H1 (cell line): ENCODE results near the gene ZNF747. TPM values are rescaled to one million over a fixed set of nuclear protein-coding genes. Genes with fewer than 3 reads are reported as not detected.
A peak's percentile ranks its signal among the peaks of the same experiment; 100 is the strongest.

ENCODE experiments used
- CTCF ChIA-PET: fragments of 300-600 bp; sonication (Branson Sonifier 250); formaldehyde crosslinking; loops from one replicate; lab custom pipeline; 2021; ENCODE audit not compliant: partially characterized antibody; lab: Charles Lee
- POLR2A ChIA-PET: fragments of 300-600 bp; sonication (Branson Sonifier 250); formaldehyde crosslinking; loops from one replicate; lab custom pipeline; 2021; ENCODE audit warnings: inconsistent platforms; ENCODE audit not compliant: partially characterized antibody; lab: Charles Lee
- DNase-seq, 2 experiments: peaks; one replicate each; pipeline versions ENCODE4 v3.0.0 to v3.0.0-alpha.2; 2010 to 2022; ENCODE audit warnings: low spot score in 2 of 2, low read depth in 1 of 2, mixed read lengths in 1 of 2
- FAIRE-seq: peaks from 2 replicates; lab custom pipeline; 2011; peaks lifted over from hg19 to GRCh38; lab: Jason Lieb, UNC
- H2AFZ ChIP-seq: 2 replicates; pipeline ENCODE4 v1.8.1; 2012; ENCODE audit warnings: low read length, inconsistent platforms
- H2AK5ac ChIP-seq: 2 replicates; pipeline ENCODE4 v1.6.1; 2013; ENCODE audit warnings: low read depth, low read length
- H2BK120ac ChIP-seq: replicated peaks from 2 replicates; pipeline ENCODE3; 2013; ENCODE audit warnings: low read depth, low read length, inconsistent platforms
- H2BK12ac ChIP-seq: 2 replicates; pipeline ENCODE4 v1.6.1; 2013; ENCODE audit warnings: low read depth, low read length
- H2BK15ac ChIP-seq: 2 replicates; pipeline ENCODE4 v1.6.1; 2013; ENCODE audit warnings: low read length
- H2BK20ac ChIP-seq: 2 replicates; pipeline ENCODE4 v1.6.1; 2013; ENCODE audit warnings: low read length
- H2BK5ac ChIP-seq: 2 replicates; pipeline ENCODE4 v1.6.1; 2013; ENCODE audit warnings: low read depth, low read length
- H3K14ac ChIP-seq: 2 replicates; pipeline ENCODE4 v1.6.1; 2013; ENCODE audit warnings: inconsistent platforms; ENCODE audit not compliant: insufficient read length
- H3K18ac ChIP-seq: 2 replicates; pipeline ENCODE4 v1.6.1; 2013; ENCODE audit warnings: low read length; ENCODE audit errors: extremely low read depth
- H3K23ac ChIP-seq: 2 replicates; pipeline ENCODE4 v1.6.1; 2013; ENCODE audit warnings: inconsistent platforms; ENCODE audit not compliant: insufficient read length
- H3K23me2 ChIP-seq: 2 replicates; pipeline ENCODE4 v1.6.1; 2013; ENCODE audit warnings: low read depth, low read length
- H3K27ac ChIP-seq: 2 replicates; pipeline ENCODE4 v1.6.1; 2011; ENCODE audit warnings: low read depth, low read length, inconsistent platforms
- H3K27me3 ChIP-seq, 4 experiments: replicated peaks in 1 of 4; 1 replicate in 1 of 4; 2 replicates in 3 of 4; pipeline versions ENCODE4 v1.6.1 to v1.8.1; 2011 to 2013; ENCODE audit warnings: low read length in 3 of 4, mild to moderate bottlenecking in 3 of 4, inconsistent platforms in 2 of 4, mixed read lengths in 2 of 4, moderate library complexity in 1 of 4; ENCODE audit not compliant: control insufficient read depth in 3 of 4, insufficient read depth in 3 of 4; ENCODE audit errors: extremely low read depth in 1 of 4
- H3K36me3 ChIP-seq, 4 experiments: 2 replicates each; pipeline versions ENCODE4 v1.6.1 to v1.8.1; 2011 to 2013; ENCODE audit warnings: mild to moderate bottlenecking in 4 of 4, low read length in 3 of 4, moderate library complexity in 2 of 4, control low read depth in 1 of 4, inconsistent platforms in 1 of 4; ENCODE audit not compliant: insufficient read depth in 4 of 4, control insufficient read depth in 2 of 4
- H3K4ac ChIP-seq: replicated peaks from 2 replicates; pipeline ENCODE3; 2013; ENCODE audit warnings: low read length, low read depth, mixed read lengths, inconsistent platforms; ENCODE audit not compliant: insufficient read length
- H3K4me1 ChIP-seq, 4 experiments: replicated peaks in 1 of 4; 1 replicate in 1 of 4; 2 replicates in 3 of 4; pipeline versions ENCODE4 v1.6.1 to v1.8.1; 2011 to 2013; ENCODE audit warnings: low read length in 3 of 4, inconsistent platforms in 2 of 4, mixed read lengths in 1 of 4; ENCODE audit not compliant: insufficient read depth in 4 of 4, control insufficient read depth in 3 of 4
- H3K4me2 ChIP-seq, 2 experiments: 2 replicates each; pipeline versions ENCODE4 v1.6.1 to v1.8.1; 2011 to 2013; ENCODE audit warnings: low read depth in 2 of 2, low read length in 2 of 2, control low read depth in 1 of 2, inconsistent platforms in 1 of 2, mild to moderate bottlenecking in 1 of 2; ENCODE audit not compliant: insufficient read depth in 1 of 2
- H3K4me3 ChIP-seq, 4 experiments: fragments of 200-600, 300-600 bp in 1 of 4; sonication (generic), shearing (Covaris generic), sonication (Bioruptor Twin) in 1 of 4; 2 replicates each; pipeline versions ENCODE4 v1.5.1 to v1.8.1; 2011 to 2016; ENCODE audit warnings: low read length in 4 of 4, low read depth in 3 of 4, control low read depth in 2 of 4, inconsistent platforms in 2 of 4, mild to moderate bottlenecking in 2 of 4, mixed read lengths in 1 of 4, moderate library complexity in 1 of 4; ENCODE audit not compliant: insufficient read depth in 2 of 4; ENCODE audit errors: extremely low read depth in 1 of 4
- H3K56ac ChIP-seq: replicated peaks from 2 replicates; pipeline ENCODE3; 2013; ENCODE audit warnings: low read depth, mild to moderate bottlenecking, mixed read lengths, low read length, inconsistent platforms; ENCODE audit not compliant: insufficient read length
- H3K79me1 ChIP-seq: 2 replicates; pipeline ENCODE4 v1.6.1; 2013; ENCODE audit warnings: low read depth, low read length, control low read depth
- H3K79me2 ChIP-seq, 2 experiments: 2 replicates each; pipeline versions ENCODE4 v1.6.1 to v1.8.1; 2012 to 2013; ENCODE audit warnings: low read length in 2 of 2, mild to moderate bottlenecking in 2 of 2, inconsistent platforms in 1 of 2; ENCODE audit not compliant: insufficient read depth in 2 of 2, control insufficient read depth in 1 of 2
- H3K9ac ChIP-seq, 4 experiments: replicated peaks in 1 of 4; 1 replicate in 1 of 4; 2 replicates in 3 of 4; pipeline versions ENCODE4 v1.6.1 to v1.8.1; 2011 to 2013; ENCODE audit warnings: low read depth in 3 of 4, low read length in 3 of 4, control low read depth in 2 of 4, mild to moderate bottlenecking in 2 of 4, moderate library complexity in 2 of 4, inconsistent platforms in 1 of 4; ENCODE audit errors: extremely low read depth in 1 of 4
- H3K9me3 ChIP-seq, 2 experiments: 2 replicates each; pipeline versions ENCODE4 v1.6.1 to v1.8.1; 2012 to 2013; ENCODE audit warnings: mild to moderate bottlenecking in 2 of 2, moderate library complexity in 2 of 2, control low read depth in 1 of 2, inconsistent platforms in 1 of 2, low read depth in 1 of 2, low read length in 1 of 2, mixed read lengths in 1 of 2; ENCODE audit not compliant: insufficient read depth in 2 of 2
- H4K20me1 ChIP-seq, 2 experiments: replicated peaks in 1 of 2; 2 replicates each; pipeline versions ENCODE3 to v1.8.1; 2011 to 2013; ENCODE audit warnings: inconsistent platforms in 2 of 2, low read length in 2 of 2, mild to moderate bottlenecking in 1 of 2; ENCODE audit not compliant: insufficient read depth in 2 of 2, control insufficient read depth in 1 of 2
- H4K5ac ChIP-seq: 2 replicates; pipeline ENCODE4 v1.6.1; 2013; ENCODE audit warnings: low read length, low read depth, mixed read lengths, inconsistent platforms; ENCODE audit not compliant: insufficient read length
- H4K8ac ChIP-seq: 2 replicates; pipeline ENCODE4 v1.8.0; 2013; ENCODE audit warnings: mild to moderate bottlenecking, moderate library complexity, low read length, inconsistent platforms; ENCODE audit not compliant: insufficient read depth; ENCODE audit errors: extremely low read depth
- H4K91ac ChIP-seq: replicated peaks from 2 replicates; pipeline ENCODE3; 2013; ENCODE audit warnings: low read length, mixed read lengths, inconsistent platforms; ENCODE audit not compliant: insufficient read length
- RFX5 ChIP-seq: IDR thresholded peaks from 2 replicates; pipeline ENCODE4 v1.6.1; 2011; ENCODE audit warnings: low read depth, low read length, improper control_type of control experiment, borderline replicate concordance
- SAP30 ChIP-seq: fragments of 300-600 bp; sonication (generic); IDR thresholded peaks from 2 replicates; pipeline ENCODE4 v1.7.1; 2012; ENCODE audit warnings: low read length, moderate library complexity, mild to moderate bottlenecking, inconsistent platforms; ENCODE audit not compliant: insufficient read depth, insufficient replicate concordance
- SP2 ChIP-seq: IDR thresholded peaks from 2 replicates; pipeline ENCODE4 v1.6.1; 2012; ENCODE audit warnings: mild to moderate bottlenecking, low read length, inconsistent platforms
- SUZ12 ChIP-seq: fragments of 200-600 bp; sonication (generic); IDR thresholded peaks from 2 replicates; pipeline ENCODE4 v1.6.1; 2012; ENCODE audit warnings: mild to moderate bottlenecking, inconsistent platforms, low read length, moderate library complexity, mixed read lengths
- TCF12 ChIP-seq: IDR thresholded peaks from 2 replicates; pipeline ENCODE4 v1.6.1; 2011; ENCODE audit warnings: low read depth, mild to moderate bottlenecking, low read length
- TEAD4 ChIP-seq: IDR thresholded peaks from 2 replicates; pipeline ENCODE4 v1.6.1; 2012; ENCODE audit warnings: low read depth, low read length, inconsistent platforms, mixed read lengths
- WGBS, 2 experiments: shearing (Covaris generic) in 1 of 2; methylation state at CpG; one replicate each; pipeline versions ENCODE4 v1.1.6 to v1.1.7; 2013 to 2015; ENCODE audit warnings: low lambda C conversion rate in 2 of 2, mixed read lengths in 2 of 2, inconsistent platforms in 1 of 2, low coverage in 1 of 2, missing lambda C conversion rate in 1 of 2; ENCODE audit not compliant: insufficient replicate concordance in 2 of 2, insufficient coverage in 1 of 2, insufficient read length in 1 of 2; ENCODE audit errors: extremely low coverage in 1 of 2, missing lambda C conversion rate in 1 of 2; 5-methylcytosine and 5-hydroxymethylcytosine counted together
- polyA plus RNA-seq, 7 experiments: library from polyadenylated mRNA; depleted of rRNA in 3 of 7; stranded (reverse) in 5 of 7; unstranded in 2 of 7; fragments of >200 nt in 5 of 7; fragments of 200-250 nt in 2 of 7; gene quantifications; 1 replicate in 5 of 7; 2 replicates in 1 of 7; 4 replicates in 1 of 7; pipeline versions ENCODE4 v1.2.1 to v1.2.3, GENCODE V29; 2011 to 2013; ENCODE audit warnings: missing spikeins in 2 of 7, mixed read lengths in 2 of 7
- total RNA-seq: library from RNA; stranded (reverse); fragmentation: NEBNext Ultra II Directional; extraction: Animal tissue kit (Norgen Biotek cat#: 25700); gene quantifications from 2 replicates; pipeline ENCODE4 v1.2.1, GENCODE V29; 2021

The ZNF747 gene
- total and polyA plus RNA-seq, 2 of the 8 experiments (the other 6 are each of a cell fraction or from before 2014, with no cell fraction given) = 9.9 to 10.3 TPM

GRCh38 chr16:30569746-30570635, 35.3 kb upstream of the ZNF747 start:
- Histone ChIP-seq H2BK20ac (no peak overlapping the region), H3K23ac (no peak overlapping the region), H3K9me3 (no peaks in the 10 kb centered on the region), H3K9ac (no peak overlapping the region), H2BK12ac (no peak overlapping the region), H3K79me2 (no peaks in the 10 kb centered on the region), H3K56ac (no peak overlapping the region), H3K36me3 (no peaks in the 10 kb centered on the region), H3K27me3 (no peaks in the 10 kb centered on the region; a peak in 1 of 7 replicates), H2BK15ac (no peak overlapping the region), H3K23me2 (peaks cover 14% of the 10 kb centered on the region; the same call in 1 of the 2 replicates), H4K8ac (no peak overlapping the region), H2BK120ac (no peak overlapping the region), H4K20me1 (peaks cover 0 to 2% of the 10 kb centered on the region in 2 experiments), H2BK5ac (no peak overlapping the region), H3K4me1 (peaks cover 0 to 9% (median 2%) of the 10 kb centered on the region in 4 experiments; a peak in 5 of 7 replicates), H2AFZ (no peak overlapping the region), H3K79me1 (no peaks in the 10 kb centered on the region), H3K4me2 (peak overlapping the region in 1 of 2 experiments; percentile 74; a peak in 3 of 4 replicates), H3K4me3 (0 out of 8 replicates have a peak overlapping the region, but pooled peaks of 1 of the 4 experiments have one; percentile 89), H3K14ac (no peak overlapping the region), H3K27ac (no peak overlapping the region), H3K18ac (no peak overlapping the region), H4K5ac (peak overlapping the region; percentile 25), H4K91ac (peak overlapping the region; percentile 22), H2AK5ac (no peak overlapping the region), H3K4ac (no peak overlapping the region)
- ChIA-PET POLR2A (interaction anchor here (0.6 to 3.4 kb wide), 12 partner anchors 8 to 123 kb away, joined by 3 to 45 read pairs (median 11); partner anchors contain the start of genes ZNF689, ZNF747, ZNF764 and ZNF785), CTCF (interaction anchor here (1.3 kb wide), 1 partner anchor 45 kb away, joined by 4 read pairs; no protein-coding TSS in a partner anchor)
- DNase-seq (no peak), FAIRE-seq (no peak)
- WGBS, 2 experiments = 94% methylated on average over 33 of the region's 44 CpGs; no CpG with 5 or more reads in 1 of the 2 experiments
- no peak for TF ChIP-seq RFX5
- no peak for TF ChIP-seq SAP30
- TF ChIP-seq TEAD4 = no peak
- TF ChIP-seq SUZ12 = no peak
- no peak for TF ChIP-seq TCF12
- TF ChIP-seq SP2 = no peak
